GM21723 (cell line): ENCODE measurements around the gene VEZT.
"Not testable (repeated sequence)": the region's sequence is repeated elsewhere in the genome, so short reads cannot be mapped to it uniquely, and the experiment has no call there.

Experiments
- ATAC-seq: cut with Tn5 transposase; IDR thresholded peaks from one replicate; pipeline ENCODE4 v1.9.1; 2021; ENCODE audit warnings: mild to moderate bottlenecking, moderate library complexity; ENCODE audit not compliant: unreplicated experiment

Gene VEZT

GRCh38 chr12:95253386-95253785 is 35.8 kb downstream of the VEZT start:
- ATAC-seq = no peak

- no peak for ATAC-seq
Observed at GRCh38 chr12:95257541-95257940, 39.9 kb downstream of the VEZT start.

GRCh38 chr12:95258151-95258550 is 40.5 kb downstream of the VEZT start:
- no peak for ATAC-seq

- ATAC-seq = no peak
Observed at GRCh38 chr12:95258803-95259202, 41.2 kb downstream of the VEZT start.

- no peak for ATAC-seq
Observed at GRCh38 chr12:95259368-95259767, 41.8 kb downstream of the VEZT start.

- ATAC-seq = no peak
Observed at GRCh38 chr12:95261109-95261508, 43.5 kb downstream of the VEZT start.

- no peak for ATAC-seq
Observed at GRCh38 chr12:95262808-95263207, 45.2 kb downstream of the VEZT start.

GRCh38 chr12:95265765-95266164 is 48.2 kb downstream of the VEZT start:
- ATAC-seq = no peak

GRCh38 chr12:95266254-95266653 is 48.6 kb downstream of the VEZT start:
- ATAC-seq = no peak

- ATAC-seq = no peak
Observed at GRCh38 chr12:95269892-95270291, 52.3 kb downstream of the VEZT start.

GRCh38 chr12:95271465-95271864 is 53.9 kb downstream of the VEZT start:
- ATAC-seq = no peak

GRCh38 chr12:95277139-95277538 is 59.5 kb downstream of the VEZT start:
- no peak for ATAC-seq

GRCh38 chr12:95279856-95280255 is 62.2 kb downstream of the VEZT start:
- ATAC-seq = no peak

- ATAC-seq = no peak
Observed at GRCh38 chr12:95282266-95282665, 64.7 kb downstream of the VEZT start.

- ATAC-seq = no peak
Observed at GRCh38 chr12:95283371-95283770, 65.8 kb downstream of the VEZT start.

- no peak for ATAC-seq
Observed at GRCh38 chr12:95286713-95287112, 69.1 kb downstream of the VEZT start.

GRCh38 chr12:95291501-95291900 is 73.9 kb downstream of the VEZT start:
- no peak for ATAC-seq

- ATAC-seq = no peak
Observed at GRCh38 chr12:95298916-95299315, 81.3 kb downstream of the VEZT start.

- no peak for ATAC-seq
Observed at GRCh38 chr12:95300286-95300685, 82.7 kb downstream of the VEZT start.

- no peak for ATAC-seq
Observed at GRCh38 chr12:95303476-95303875, 85.9 kb downstream of the VEZT start.

GRCh38 chr12:95304673-95305198 is 87.1 kb downstream of the VEZT start:
- no peak for ATAC-seq

GRCh38 chr12:95312656-95313055 is 95.0 kb downstream of the VEZT start:
- no peak for ATAC-seq

GRCh38 chr12:95314756-95315155 is 97.1 kb downstream of the VEZT start:
- ATAC-seq = not testable (repeated sequence)

- no peak for ATAC-seq
Observed at GRCh38 chr12:95316798-95317197, 99.2 kb downstream of the VEZT start.
